Measurements from ENCODE around the gene PM20D1.
A peak's percentile ranks its signal among the peaks of the same experiment; 100 is the strongest.
"Not testable (repeated sequence)": the region's sequence is repeated elsewhere in the genome, so short reads cannot be mapped to it uniquely, and the experiment has no call there.

Gene PM20D1

GRCh38 chr1:205849619-205850355 is at the start of gene PM20D1:
PM20D1 (minus strand) TSS chr1:205850132; CDS start chr1:205850072, 60 bp downstream.
- DNase-seq (peak; percentile 68), ATAC-seq (peak; percentile 90)
- H3K4me3 Mint-ChIP-seq = peak within 1 kb of the TSS; percentile 74
- no peaks in the 10 kb centered on the region for H3K27me3 Mint-ChIP-seq
- H3K9me3 Mint-ChIP-seq = peaks cover 7% of the 10 kb centered on the region
- peak within 1 kb of the TSS; percentile 62 for H3K27ac Mint-ChIP-seq
- peaks cover 21% of the 10 kb centered on the region for H3K4me1 Mint-ChIP-seq
- peaks cover 5% of the 10 kb centered on the region for H3K36me3 Mint-ChIP-seq (ENCODE audit: low read depth)

GRCh38 chr1:205896351-205896750 is 46.4 kb upstream of the PM20D1 start:
- ATAC-seq (no peak), DNase-seq (no peak)
- Mint-ChIP-seq H3K27me3 (peaks cover 6% of the 10 kb centered on the region), H3K9me3 (peaks cover 46% of the 10 kb centered on the region), H3K36me3 (ENCODE audit: low read depth) (peaks cover 28% of the 10 kb centered on the region), H3K4me3 (no peak overlapping the region), H3K4me1 (peaks cover 2% of the 10 kb centered on the region), H3K27ac (no peak overlapping the region)

GRCh38 chr1:205894119-205894518 is 44.2 kb upstream of the PM20D1 start:
- not testable (repeated sequence) for ATAC-seq, H3K27ac Mint-ChIP-seq, H3K4me3 Mint-ChIP-seq, H3K4me1 Mint-ChIP-seq, DNase-seq, H3K27me3 Mint-ChIP-seq
- peaks cover 59% of the 10 kb centered on the region for H3K9me3 Mint-ChIP-seq
- peaks cover 35% of the 10 kb centered on the region for H3K36me3 Mint-ChIP-seq (ENCODE audit: low read depth)

- not testable (repeated sequence) for H3K4me1 Mint-ChIP-seq, H3K4me3 Mint-ChIP-seq, H3K27ac Mint-ChIP-seq, DNase-seq, H3K27me3 Mint-ChIP-seq, ATAC-seq
- Mint-ChIP-seq H3K9me3 (peaks cover 57% of the 10 kb centered on the region), H3K36me3 (ENCODE audit: low read depth) (peaks cover 31% of the 10 kb centered on the region)
Measured at GRCh38 chr1:205892175-205892574, 42.2 kb upstream of the PM20D1 start.

DNA sequence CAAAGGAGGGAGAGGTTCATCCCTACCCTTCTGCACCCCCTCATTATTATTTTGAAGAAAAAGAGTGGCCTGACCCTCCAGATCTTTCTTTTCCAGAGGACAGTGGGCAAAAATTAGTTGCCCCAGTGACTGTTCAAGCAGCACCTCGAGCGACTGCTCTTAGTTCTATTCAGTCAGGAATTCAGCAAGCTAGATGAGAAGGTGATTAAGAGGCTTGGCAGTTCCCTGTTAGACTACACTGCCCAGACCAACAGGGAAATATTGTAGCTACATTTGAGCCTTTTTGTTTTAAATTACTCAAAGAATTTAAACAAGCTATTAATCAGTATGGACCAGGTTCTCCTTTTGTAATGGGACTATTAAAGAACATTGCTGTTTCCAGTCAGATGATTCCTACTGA is 41.5 kb upstream of the PM20D1 start:
- peaks cover 50% of the 10 kb centered on the region for H3K9me3 Mint-ChIP-seq
- peaks cover 27% of the 10 kb centered on the region for H3K36me3 Mint-ChIP-seq (ENCODE audit: low read depth)
- not testable (repeated sequence) for H3K4me3 Mint-ChIP-seq, DNase-seq, H3K27ac Mint-ChIP-seq, H3K27me3 Mint-ChIP-seq, H3K4me1 Mint-ChIP-seq, ATAC-seq

GRCh38 chr1:205890631-205891030 is 40.7 kb upstream of the PM20D1 start:
- not testable (repeated sequence) for H3K4me3 Mint-ChIP-seq, DNase-seq, H3K27me3 Mint-ChIP-seq, ATAC-seq, H3K4me1 Mint-ChIP-seq, H3K27ac Mint-ChIP-seq
- peaks cover 23% of the 10 kb centered on the region for H3K36me3 Mint-ChIP-seq (ENCODE audit: low read depth)
- peaks cover 42% of the 10 kb centered on the region for H3K9me3 Mint-ChIP-seq

DNA sequence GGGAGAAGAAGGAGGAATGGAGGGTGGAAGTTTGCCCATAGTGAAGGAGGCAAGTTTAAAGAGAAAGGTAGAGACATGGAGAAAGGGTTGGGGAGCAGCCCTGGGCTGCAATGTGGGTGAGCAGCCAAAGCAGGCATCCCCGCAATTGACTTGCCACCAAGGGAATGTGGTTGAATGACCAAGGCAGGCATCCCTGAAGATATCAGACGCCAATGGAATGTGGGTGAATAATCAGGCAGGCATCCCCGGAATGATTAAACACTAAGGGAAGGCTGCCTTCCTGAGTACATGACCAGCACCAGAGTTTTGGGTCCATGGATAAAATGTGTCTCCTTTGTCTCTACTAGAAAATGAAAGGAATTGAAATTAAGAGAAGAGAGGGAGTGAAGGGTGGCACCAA is 39.8 kb upstream of the PM20D1 start:
- H3K4me3 Mint-ChIP-seq, H3K4me1 Mint-ChIP-seq, ATAC-seq, H3K27me3 Mint-ChIP-seq, DNase-seq, H3K27ac Mint-ChIP-seq: not testable (repeated sequence)
- Mint-ChIP-seq H3K36me3 (ENCODE audit: low read depth) (peaks cover 16% of the 10 kb centered on the region), H3K9me3 (peaks cover 33% of the 10 kb centered on the region)

- not testable (repeated sequence) for H3K27me3 Mint-ChIP-seq, H3K27ac Mint-ChIP-seq, DNase-seq, H3K4me1 Mint-ChIP-seq, ATAC-seq, H3K4me3 Mint-ChIP-seq
- Mint-ChIP-seq H3K36me3 (ENCODE audit: low read depth) (peaks cover 11% of the 10 kb centered on the region), H3K9me3 (peaks cover 27% of the 10 kb centered on the region)
Measured at GRCh38 chr1:205889006-205889405, 39.1 kb upstream of the PM20D1 start.

GRCh38 chr1:205883792-205884191 is 33.9 kb upstream of the PM20D1 start:
- Mint-ChIP-seq H3K27me3 (peaks cover 4% of the 10 kb centered on the region), H3K4me1 (peaks cover under 1% of the 10 kb centered on the region), H3K4me3 (no peak overlapping the region), H3K9me3 (peaks cover 16% of the 10 kb centered on the region), H3K27ac (no peak overlapping the region), H3K36me3 (ENCODE audit: low read depth) (peaks cover 9% of the 10 kb centered on the region)
- ATAC-seq (no peak), DNase-seq (no peak)

- Mint-ChIP-seq H3K27me3 (peaks cover 4% of the 10 kb centered on the region), H3K4me1 (no peaks in the 10 kb centered on the region), H3K36me3 (ENCODE audit: low read depth) (peaks cover 12% of the 10 kb centered on the region), H3K27ac (no peak overlapping the region), H3K9me3 (peaks cover 24% of the 10 kb centered on the region), H3K4me3 (no peak overlapping the region)
- DNase-seq (no peak), ATAC-seq (no peak)
Measured at GRCh38 chr1:205880923-205881322, 31.0 kb upstream of the PM20D1 start.

- H3K27ac Mint-ChIP-seq = no peak overlapping the region
- peaks cover 4% of the 10 kb centered on the region for H3K27me3 Mint-ChIP-seq
- H3K4me3 Mint-ChIP-seq = no peak overlapping the region
- no peaks in the 10 kb centered on the region for H3K4me1 Mint-ChIP-seq
- H3K9me3 Mint-ChIP-seq = peaks cover 24% of the 10 kb centered on the region
- peaks cover 12% of the 10 kb centered on the region for H3K36me3 Mint-ChIP-seq (ENCODE audit: low read depth)
- DNase-seq (no peak), ATAC-seq (no peak)
Measured at GRCh38 chr1:205879974-205880373, 30.0 kb upstream of the PM20D1 start.

DNA sequence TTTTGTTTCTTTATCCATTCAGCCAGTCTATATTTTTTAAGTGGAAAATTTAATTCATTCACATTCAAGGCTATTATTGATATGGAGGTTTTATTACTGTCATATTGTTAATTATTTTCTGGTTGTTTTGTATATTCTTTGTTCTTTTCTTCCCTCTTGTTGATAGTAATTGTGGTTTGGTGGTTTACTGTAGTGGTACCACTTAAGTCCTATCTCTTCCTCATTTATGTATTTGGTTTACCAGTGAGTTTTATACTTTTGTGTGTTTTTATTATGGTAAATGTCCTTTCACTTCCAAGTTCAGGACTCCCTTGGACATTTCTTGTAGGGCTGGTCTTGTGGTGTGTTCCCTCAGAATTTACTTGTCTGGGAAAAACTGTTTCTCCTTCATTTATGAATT is 28.1 kb upstream of the PM20D1 start:
- peaks cover 24% of the 10 kb centered on the region for H3K9me3 Mint-ChIP-seq
- no peak for ATAC-seq
- no peak overlapping the region for H3K4me3 Mint-ChIP-seq
- no peak overlapping the region for H3K27ac Mint-ChIP-seq
- peaks cover 12% of the 10 kb centered on the region for H3K36me3 Mint-ChIP-seq (ENCODE audit: low read depth)
- H3K4me1 Mint-ChIP-seq = no peaks in the 10 kb centered on the region
- no peak for DNase-seq
- H3K27me3 Mint-ChIP-seq = peaks cover 2% of the 10 kb centered on the region

GRCh38 chr1:205873148-205873547 is 23.2 kb upstream of the PM20D1 start:
- DNase-seq; H3K27ac Mint-ChIP-seq; H3K9me3 Mint-ChIP-seq; H3K4me3 Mint-ChIP-seq; H3K27me3 Mint-ChIP-seq; ATAC-seq; H3K36me3 Mint-ChIP-seq (ENCODE audit: low read depth); H3K4me1 Mint-ChIP-seq: not testable (repeated sequence)

DNA sequence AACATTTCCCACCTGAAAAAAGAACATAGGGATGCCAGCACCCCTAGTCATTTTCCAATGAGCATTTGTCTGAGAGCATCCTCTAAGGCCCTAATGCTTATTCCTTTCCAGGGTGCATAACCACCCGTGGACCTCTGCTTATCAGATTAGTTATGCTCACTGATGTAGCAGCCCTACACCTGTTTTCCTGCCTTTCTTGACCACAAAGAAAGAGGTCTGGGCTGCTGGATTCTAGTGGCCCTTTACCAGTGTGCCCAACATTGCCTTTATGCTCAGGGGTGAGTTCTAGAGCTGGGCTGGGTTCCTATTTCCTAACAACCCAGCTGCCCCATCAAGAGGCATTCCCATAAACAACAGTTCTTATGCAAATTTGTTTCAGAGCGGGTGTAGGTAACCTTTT is 20.3 kb upstream of the PM20D1 start:
- H3K4me3 Mint-ChIP-seq = no peak overlapping the region
- no peaks in the 10 kb centered on the region for H3K4me1 Mint-ChIP-seq
- H3K9me3 Mint-ChIP-seq = no peaks in the 10 kb centered on the region
- no peaks in the 10 kb centered on the region for H3K36me3 Mint-ChIP-seq (ENCODE audit: low read depth)
- H3K27me3 Mint-ChIP-seq = no peaks in the 10 kb centered on the region
- ATAC-seq (no peak), DNase-seq (no peak)
- H3K27ac Mint-ChIP-seq = no peak overlapping the region

DNA sequence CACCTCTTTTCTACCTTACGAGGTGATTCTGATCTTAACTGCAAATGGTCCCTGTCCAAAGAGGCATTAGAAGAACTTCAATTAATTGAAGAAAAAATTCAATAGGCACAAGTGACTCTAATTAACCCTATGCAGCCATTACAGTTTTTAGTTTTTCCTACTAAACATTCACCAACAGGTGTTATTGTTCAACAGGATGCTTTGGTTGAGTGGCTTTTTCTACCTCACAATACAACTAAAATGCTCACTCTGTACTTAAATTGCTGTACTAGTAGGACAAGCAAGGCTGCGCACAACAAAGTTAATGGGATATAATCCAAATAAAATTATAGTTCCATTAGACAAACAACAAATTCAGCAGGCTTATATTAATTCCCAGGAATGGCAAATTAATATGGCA is 11.6 kb upstream of the PM20D1 start:
- H3K27me3 Mint-ChIP-seq = no peaks in the 10 kb centered on the region
- ATAC-seq (no peak), DNase-seq (no peak)
- H3K9me3 Mint-ChIP-seq = peaks cover 7% of the 10 kb centered on the region
- no peak overlapping the region for H3K27ac Mint-ChIP-seq
- no peak overlapping the region for H3K4me3 Mint-ChIP-seq
- H3K36me3 Mint-ChIP-seq (ENCODE audit: low read depth) = no peaks in the 10 kb centered on the region
- H3K4me1 Mint-ChIP-seq = peaks cover 3% of the 10 kb centered on the region
